Cardiac septum (tissue), 1 donor: ENCODE results near the gene IL20. TPM values are rescaled to one million over a fixed set of nuclear protein-coding genes. Genes with fewer than 3 reads are reported as not detected.
"Not testable (repeated sequence)": the region's sequence is repeated elsewhere in the genome, so short reads cannot be mapped to it uniquely, and the experiment has no call there.

Source experiments
- DNase-seq: peaks from one replicate; pipeline ENCODE4 v3.0.0-alpha.2; 2020; ENCODE audit warnings: low spot score
- intact Hi-C: fragments of 100-400 bp; cut with DNase I; formaldehyde crosslinking; loops from one replicate; pipeline ENCODE4 v1.14.0; 2022
- total RNA-seq: library from RNA; stranded (reverse); fragmentation: NEBNext Ultra II Directional; extraction: Animal tissue kit (Norgen Biotek cat#: 25700); gene quantifications from one replicate; pipeline ENCODE4 v1.2.1, GENCODE V29; 2021
- donor health status: DM: no; HTN: no; CAD: no.

IL20 gene
- total RNA-seq, 1 donor from 2014 or later, result not detected

GRCh38 chr1:206841609-206842323 lies 23.7 kb upstream of the IL20 start:
- intact Hi-C loops, result no loop called here
- DNase-seq, result no peak

- no peak for DNase-seq
- intact Hi-C loops, result no loop called here
Measured at GRCh38 chr1:206842854-206843253, 22.6 kb upstream of the IL20 start.

- intact Hi-C loops, result no loop called here
- no peak for DNase-seq
Measured at GRCh38 chr1:206843626-206844025, 21.8 kb upstream of the IL20 start.

GRCh38 chr1:206846487-206846886 lies 18.9 kb upstream of the IL20 start:
- intact Hi-C loops, result no loop called here
- DNase-seq, result no peak

GRCh38 chr1:206847337-206847834 lies 18.0 kb upstream of the IL20 start:
- no peak for DNase-seq
- intact Hi-C loops, result no loop called here

- DNase-seq, result no peak
- intact Hi-C loops, result no loop called here
Measured at GRCh38 chr1:206847946-206848345, 17.5 kb upstream of the IL20 start.

GRCh38 chr1:206850401-206850800 lies 15.0 kb upstream of the IL20 start:
- intact Hi-C loops, result no loop called here
- no peak for DNase-seq

GRCh38 chr1:206851341-206852010 lies 13.9 kb upstream of the IL20 start:
- intact Hi-C loops, result no loop called here
- no peak for DNase-seq

GRCh38 chr1:206852662-206853061 lies 12.8 kb upstream of the IL20 start:
- intact Hi-C loops, DNase-seq: not testable (repeated sequence)

GRCh38 chr1:206853696-206854095 lies 11.7 kb upstream of the IL20 start:
- DNase-seq, intact Hi-C loops: not testable (repeated sequence)

- intact Hi-C loops, result no loop called here
- no peak for DNase-seq
Measured at GRCh38 chr1:206854401-206855129, 10.9 kb upstream of the IL20 start.

GRCh38 chr1:206855859-206856258 lies 9.6 kb upstream of the IL20 start:
- intact Hi-C loops, result no loop called here
- DNase-seq, result no peak

GRCh38 chr1:206856674-206857464 lies 8.6 kb upstream of the IL20 start:
- intact Hi-C loops, result no loop called here
- DNase-seq, result no peak

- DNase-seq, result no peak
- intact Hi-C loops, result no loop called here
Measured at GRCh38 chr1:206859082-206859521, 6.3 kb upstream of the IL20 start.

GRCh38 chr1:206860165-206860564 lies 5.3 kb upstream of the IL20 start:
- no peak for DNase-seq
- intact Hi-C loops, result no loop called here

- intact Hi-C loops, result no loop called here
- DNase-seq, result no peak
Measured at GRCh38 chr1:206863266-206863665, 2.2 kb upstream of the IL20 start.

- intact Hi-C loops, result no loop called here
- no peak for DNase-seq
Measured at GRCh38 chr1:206866062-206866461, 639 bp downstream of the IL20 start.

- intact Hi-C loops, result no loop called here
- DNase-seq, result no peak
Measured at GRCh38 chr1:206867239-206867638, 1.8 kb downstream of the IL20 start.

GRCh38 chr1:206867716-206868115 lies 2.3 kb downstream of the IL20 start:
- no peak for DNase-seq
- intact Hi-C loops, result no loop called here

GRCh38 chr1:206868264-206868663 lies 2.8 kb downstream of the IL20 start:
- no peak for DNase-seq
- intact Hi-C loops, result no loop called here
